ENCODE data around the gene PAIP2. TPM values are rescaled to one million over a fixed set of nuclear protein-coding genes. Genes with fewer than 3 reads are reported as not detected.

Gene PAIP2
- total and polyA plus RNA-seq, 2 of the 4 experiments (the other 2 are of a cell fraction), result 41.9 to 59.5 TPM

DNA sequence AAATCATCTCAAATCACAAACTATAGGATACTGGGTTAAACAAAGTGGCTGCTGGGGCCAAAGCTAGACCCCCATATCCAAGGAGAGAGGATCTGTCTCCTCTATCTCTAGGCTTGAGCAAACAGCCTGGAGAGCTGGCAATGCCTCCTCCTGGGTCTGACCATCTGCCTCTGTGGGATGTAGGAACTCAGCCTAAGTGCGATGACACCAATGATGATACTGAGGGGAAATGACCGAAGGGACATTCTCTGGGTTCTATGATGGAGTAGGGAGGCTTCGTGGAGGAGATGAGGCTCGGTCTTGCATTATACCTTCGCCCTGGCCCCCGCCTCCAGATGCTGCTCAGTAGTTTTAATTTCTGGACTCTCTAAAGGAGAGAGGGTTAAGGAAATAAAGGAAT lies 71.5 kb downstream of the PAIP2 start:
- dilution Hi-C loops (cut with HindIII; ENCODE audit: low sequenced_read_pairs, unreplicated experiment) (loop anchor here (25.0 kb wide), 1 partner anchor 99 kb away; no protein-coding TSS in a partner anchor), in situ Hi-C loops (cut with MboI; ENCODE audit: low sequenced_read_pairs) (no loop called here), intact Hi-C loops (cut with micrococcal nuclease) (no loop called here)
- H3K14ac ChIP-seq (replicated peaks; ENCODE audit: low read depth, low read length), result no peak overlapping the region
- no peak overlapping the region for H3K9ac ChIP-seq (ENCODE audit: low read depth, low read length)
- H3K27me3 ChIP-seq (ENCODE audit: control insufficient read depth, insufficient read depth, low read length), result no peaks in the 10 kb centered on the region
- no peaks in the 10 kb centered on the region for H3K9me1 ChIP-seq (ENCODE audit: insufficient read depth, low read length)
- no peak overlapping the region for H2AK9ac ChIP-seq (replicated peaks; ENCODE audit: low read depth, low read length, poor library complexity)
- H4K20me1 ChIP-seq (ENCODE audit: insufficient read depth, low read length), result no peaks in the 10 kb centered on the region
- H3K18ac ChIP-seq (ENCODE audit: low read depth, low read length), result no peak overlapping the region
- H3K4ac ChIP-seq (ENCODE audit: low read depth, low read length), result no peak overlapping the region
- H3K56ac ChIP-seq (ENCODE audit: extremely low read depth, insufficient read depth, low read length), result no peak overlapping the region
- H3K27ac ChIP-seq (ENCODE audit: insufficient read depth, low read length), result no peak overlapping the region
- H3K36me3 ChIP-seq (ENCODE audit: control insufficient read depth, insufficient read depth, low read length), result peaks cover 9% of the 10 kb centered on the region; the same call in 1 of the 2 replicates
- H2BK20ac ChIP-seq (ENCODE audit: low read depth, low read length), result no peak overlapping the region
- peaks cover 4% of the 10 kb centered on the region; the same call in 1 of the 2 replicates for H3K4me1 ChIP-seq (ENCODE audit: control insufficient read depth, insufficient read depth, low read length)
- no peak overlapping the region for H3K4me2 ChIP-seq (ENCODE audit: low read depth, low read length)
- WGBS, 2 experiments (ENCODE audit: extremely low coverage in 2 of 2, insufficient read length in 1 of 2), result no CpG with 5 or more reads among the region's 6 CpGs
- H3K4me3 ChIP-seq (ENCODE audit: insufficient read depth, low read depth, low read length), result no peak overlapping the region
- TF ChIP-seq MAZ (IDR thresholded peaks at IDR 0.05; ENCODE audit: borderline replicate concordance, low read depth, low read length) (no peak), CEBPB (IDR thresholded peaks at IDR 0.05; ENCODE audit: low read depth, low read length) (no peak), POLR2A (IDR thresholded peaks at IDR 0.05; ENCODE audit: low read depth, low read length) (no peak), SMC3 (IDR thresholded peaks at IDR 0.05; ENCODE audit: low read depth, low read length) (no peak), RCOR1 (IDR thresholded peaks at IDR 0.05; ENCODE audit: insufficient replicate concordance, low read length) (no peak), BHLHE40 (IDR thresholded peaks at IDR 0.05; ENCODE audit: low read depth, low read length) (no peak), RFX5 (IDR thresholded peaks at IDR 0.05; ENCODE audit: low read depth, low read length) (no peak), MAFK (IDR thresholded peaks at IDR 0.05; ENCODE audit: low read depth, low read length) (no peak), NFE2L2 (IDR thresholded peaks at IDR 0.05; ENCODE audit: low read depth, low read length) (no peak), MXI1 (IDR thresholded peaks at IDR 0.05; ENCODE audit: borderline replicate concordance, low read depth, low read length) (no peak)
- TF ChIP-seq, protein P1, sequence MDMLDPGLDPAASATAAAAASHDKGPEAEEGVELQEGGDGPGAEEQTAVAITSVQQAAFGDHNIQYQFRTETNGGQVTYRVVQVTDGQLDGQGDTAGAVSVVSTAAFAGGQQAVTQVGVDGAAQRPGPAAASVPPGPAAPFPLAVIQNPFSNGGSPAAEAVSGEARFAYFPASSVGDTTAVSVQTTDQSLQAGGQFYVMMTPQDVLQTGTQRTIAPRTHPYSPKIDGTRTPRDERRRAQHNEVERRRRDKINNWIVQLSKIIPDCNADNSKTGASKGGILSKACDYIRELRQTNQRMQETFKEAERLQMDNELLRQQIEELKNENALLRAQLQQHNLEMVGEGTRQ (IDR thresholded peaks at IDR 0.05; ENCODE audit: low read depth, low read length), result no peak
- TF ChIP-seq, protein P2, sequence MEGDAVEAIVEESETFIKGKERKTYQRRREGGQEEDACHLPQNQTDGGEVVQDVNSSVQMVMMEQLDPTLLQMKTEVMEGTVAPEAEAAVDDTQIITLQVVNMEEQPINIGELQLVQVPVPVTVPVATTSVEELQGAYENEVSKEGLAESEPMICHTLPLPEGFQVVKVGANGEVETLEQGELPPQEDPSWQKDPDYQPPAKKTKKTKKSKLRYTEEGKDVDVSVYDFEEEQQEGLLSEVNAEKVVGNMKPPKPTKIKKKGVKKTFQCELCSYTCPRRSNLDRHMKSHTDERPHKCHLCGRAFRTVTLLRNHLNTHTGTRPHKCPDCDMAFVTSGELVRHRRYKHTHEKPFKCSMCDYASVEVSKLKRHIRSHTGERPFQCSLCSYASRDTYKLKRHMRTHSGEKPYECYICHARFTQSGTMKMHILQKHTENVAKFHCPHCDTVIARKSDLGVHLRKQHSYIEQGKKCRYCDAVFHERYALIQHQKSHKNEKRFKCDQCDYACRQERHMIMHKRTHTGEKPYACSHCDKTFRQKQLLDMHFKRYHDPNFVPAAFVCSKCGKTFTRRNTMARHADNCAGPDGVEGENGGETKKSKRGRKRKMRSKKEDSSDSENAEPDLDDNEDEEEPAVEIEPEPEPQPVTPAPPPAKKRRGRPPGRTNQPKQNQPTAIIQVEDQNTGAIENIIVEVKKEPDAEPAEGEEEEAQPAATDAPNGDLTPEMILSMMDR (conservative IDR thresholded peaks at IDR 0.05; ENCODE audit: low read depth, low read length), result no peak
- H2BK120ac ChIP-seq (ENCODE audit: low read depth, low read length), result no peak overlapping the region
- H3K79me1 ChIP-seq (ENCODE audit: low read depth in 1 of 2, low read length in 2 of 2), result no peaks in the 10 kb centered on the region
- POLR2A ChIA-PET (ENCODE audit: unreplicated experiment), result no interaction called here
- H4K91ac ChIP-seq (ENCODE audit: insufficient read depth, low read depth, low read length), result no peak overlapping the region
- H2AFZ ChIP-seq (replicated peaks; ENCODE audit: low read length, poor library complexity), result no peak overlapping the region
- no TSS peak for BruUV-seq (replicated peaks)
- H2BK15ac ChIP-seq (ENCODE audit: low read depth, low read length), result no peak overlapping the region
- no peaks in the 10 kb centered on the region for H3K9me3 ChIP-seq (ENCODE audit: control insufficient read depth, insufficient read depth, low read length)
- H3K23ac ChIP-seq (ENCODE audit: low read depth, low read length), result no peak overlapping the region
- DNase-seq (no peak), ATAC-seq (ENCODE audit: low read depth) (no peak)
- no peak overlapping the region for H4K8ac ChIP-seq (ENCODE audit: low read depth in 2 of 2, low read length in 2 of 2)
- CTCF ChIA-PET, result interaction anchor here (0.8 kb wide), 1 partner anchor 9 kb away, joined by 3 read pairs; the partner anchor contains the start of gene SPATA24
- no peak overlapping the region for H4K5ac ChIP-seq (ENCODE audit: low read depth, low read length)
- H2AK5ac ChIP-seq (ENCODE audit: low read depth, low read length), result no peak overlapping the region
- no peak overlapping the region for H2BK5ac ChIP-seq (ENCODE audit: low read depth, low read length, poor library complexity, severe bottlenecking)

All from IMR-90 (cell line).